ENCODE measurements around the gene PSME1. TPM values are rescaled to one million over a fixed set of nuclear protein-coding genes. Genes with fewer than 3 reads are reported as not detected.

PSME1 gene
- total and polyA plus RNA-seq, 2 of the 13 experiments (the other 11 are each of a cell fraction or from before 2014, with no cell fraction given), result 159 to 608 TPM

GRCh38 chr14:24145690-24146452 is 9.9 kb downstream of the PSME1 start (continued):
- TF ChIP-seq ZBTB43 (CRISPR knock-in tag; conservative IDR thresholded peaks at IDR 0.05) (no peak), HDAC1 (CRISPR knock-in tag; IDR thresholded peaks at IDR 0.05) (no peak), CCAR2 (optimal IDR thresholded peaks at IDR 0.05; ENCODE audit: low read depth, low read length) (no peak), ZNF749 (CRISPR knock-in tag; IDR thresholded peaks at IDR 0.05; ENCODE audit: borderline replicate concordance) (no peak), ZBTB26 (CRISPR knock-in tag; IDR thresholded peaks at IDR 0.05; ENCODE audit: borderline replicate concordance) (peak; percentile 65; the same call in 1 of the 2 replicates), RBAK (CRISPR knock-in tag; IDR thresholded peaks at IDR 0.05) (no peak), ZNF101 (CRISPR knock-in tag; IDR thresholded peaks at IDR 0.05; ENCODE audit: borderline replicate concordance, low read depth) (no peak), HDAC6 (IDR thresholded peaks at IDR 0.05; ENCODE audit: low read depth, low read length) (no peak), CEBPG (CRISPR knock-in tag; IDR thresholded peaks at IDR 0.05) (no peak), LBX2 (CRISPR knock-in tag; IDR thresholded peaks at IDR 0.05; ENCODE audit: borderline replicate concordance) (0 out of 2 replicates have a peak, but pooled peaks have one; percentile 81), ATRX (CRISPR knock-in tag; IDR thresholded peaks at IDR 0.05; ENCODE audit: borderline replicate concordance) (peak; percentile 90; the same call in 1 of the 2 replicates), ZNF383 (CRISPR knock-in tag; IDR thresholded peaks at IDR 0.05; ENCODE audit: borderline replicate concordance) (no peak), ZBTB33 (CRISPR knock-in tag; IDR thresholded peaks at IDR 0.05) (no peak), ZNF567 (CRISPR knock-in tag; IDR thresholded peaks at IDR 0.05; ENCODE audit: borderline replicate concordance) (0 out of 2 replicates have a peak, but pooled peaks have one; percentile 26), KLF15 (CRISPR knock-in tag; IDR thresholded peaks at IDR 0.05; ENCODE audit: borderline replicate concordance) (no peak), SMAD9 (CRISPR knock-in tag; IDR thresholded peaks at IDR 0.05) (0 out of 2 replicates have a peak, but pooled peaks have one; percentile 66), CREM (IDR thresholded peaks at IDR 0.05) (no peak), CREM (CRISPR knock-in tag; IDR thresholded peaks at IDR 0.05) (no peak), TIGD3 (CRISPR knock-in tag; IDR thresholded peaks at IDR 0.05; ENCODE audit: borderline replicate concordance) (peak; percentile 6; the same call in 1 of the 2 replicates), ZNF737 (CRISPR knock-in tag; IDR thresholded peaks at IDR 0.05; ENCODE audit: borderline replicate concordance) (no peak)

All from HepG2 (cell line).